ENCODE results near the gene RNU6-1.

DNA sequence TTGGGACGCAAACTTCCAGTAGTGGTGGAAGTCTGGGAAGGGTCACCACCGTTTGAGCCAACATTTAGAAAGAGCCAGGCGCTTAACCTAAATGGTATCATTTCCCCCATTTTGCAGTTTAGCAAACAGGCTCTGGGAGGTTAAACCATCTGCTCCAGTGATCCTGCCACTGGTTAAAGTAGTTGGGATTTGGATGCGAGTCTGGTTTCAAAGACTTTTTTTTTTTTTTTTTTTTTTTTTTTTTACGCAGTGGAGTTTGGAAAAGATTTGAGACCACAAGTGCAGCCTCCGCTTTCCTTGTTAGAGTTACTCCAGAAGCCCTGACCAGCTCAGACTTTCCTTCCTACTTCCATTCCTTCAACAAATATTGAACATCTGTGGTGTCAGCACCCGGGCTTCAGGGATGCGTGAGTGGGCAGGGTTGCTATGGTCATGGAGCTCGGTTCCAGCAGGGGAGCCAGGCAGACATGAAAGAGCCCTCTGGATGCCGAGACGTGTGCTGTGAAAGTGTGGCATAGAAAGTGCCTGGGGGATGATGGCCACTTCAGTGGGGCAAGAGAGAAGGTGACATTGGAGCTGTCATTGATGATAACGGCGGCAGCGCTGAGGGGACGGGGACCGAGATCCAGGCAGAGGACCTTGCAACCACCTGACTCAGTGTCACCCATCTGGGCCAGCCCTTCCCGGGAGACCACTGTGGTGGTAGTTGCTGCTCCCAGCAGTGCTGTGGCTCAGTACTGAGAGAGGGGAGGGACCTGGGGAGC is 1.1 kb upstream of the RNU6-1 start:
- TF ChIP-seq CTCF (conservative IDR thresholded peaks at IDR 0.05; ENCODE audit: low read depth in 2 of 2) (no peak), EZH2phosphoT487 (IDR thresholded peaks at IDR 0.05; ENCODE audit: unreplicated experiment) (no peak), REST (IDR thresholded peaks at IDR 0.05; ENCODE audit: unreplicated experiment) (no peak), CREB1 (CRISPR knock-in tag; IDR thresholded peaks at IDR 0.05; ENCODE audit: low read depth) (no peak)
- TF ChIP-seq, protein P1, sequence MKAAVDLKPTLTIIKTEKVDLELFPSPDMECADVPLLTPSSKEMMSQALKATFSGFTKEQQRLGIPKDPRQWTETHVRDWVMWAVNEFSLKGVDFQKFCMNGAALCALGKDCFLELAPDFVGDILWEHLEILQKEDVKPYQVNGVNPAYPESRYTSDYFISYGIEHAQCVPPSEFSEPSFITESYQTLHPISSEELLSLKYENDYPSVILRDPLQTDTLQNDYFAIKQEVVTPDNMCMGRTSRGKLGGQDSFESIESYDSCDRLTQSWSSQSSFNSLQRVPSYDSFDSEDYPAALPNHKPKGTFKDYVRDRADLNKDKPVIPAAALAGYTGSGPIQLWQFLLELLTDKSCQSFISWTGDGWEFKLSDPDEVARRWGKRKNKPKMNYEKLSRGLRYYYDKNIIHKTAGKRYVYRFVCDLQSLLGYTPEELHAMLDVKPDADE (IDR thresholded peaks at IDR 0.05): no peak

Measured in GM23338 (cell line).